Common myeloid progenitor, CD34-positive (primary cell): ENCODE data around the gene CARD9.

Experiments
- CTCF ChIA-PET: fragments of 350-600 bp; sonication (Branson Sonifier 250); formaldehyde crosslinking; loops from one replicate; lab custom pipeline; 2021; ENCODE audit warnings: antibody characterized with exemption; lab: Charles Lee
- POLR2A ChIA-PET: fragments of 350-600 bp; sonication (Branson Sonifier 250); formaldehyde crosslinking; loops from one replicate; lab custom pipeline; 2021; ENCODE audit warnings: antibody characterized with exemption; lab: Charles Lee
- DNase-seq, 3 donors: peaks; one replicate each; pipeline versions ENCODE4 v3.0.0 to v3.0.0-alpha.2; 2013
- H3K27ac ChIP-seq, 2 experiments: 1 replicate in 1 of 2; 2 replicates in 1 of 2; pipeline ENCODE4 v1.7.0; 2013; ENCODE audit warnings: inconsistent platforms in 2 of 2, low read length in 2 of 2, mild to moderate bottlenecking in 2 of 2, low read depth in 1 of 2, moderate library complexity in 1 of 2; ENCODE audit not compliant: severe bottlenecking in 2 of 2, insufficient read depth in 1 of 2, poor library complexity in 1 of 2
- H3K27me3 ChIP-seq, 5 experiments: replicated peaks in 2 of 5; 1 replicate in 3 of 5; 2 replicates in 2 of 5; pipeline versions ENCODE4 v1.6.1 to v1.7.0; 2013; ENCODE audit warnings: low read length in 4 of 5, mild to moderate bottlenecking in 2 of 5, moderate library complexity in 2 of 5, inconsistent platforms in 1 of 5; ENCODE audit not compliant: insufficient read depth in 5 of 5, control insufficient read depth in 4 of 5
- H3K36me3 ChIP-seq, 4 experiments: 1 replicate in 2 of 4; 2 replicates in 2 of 4; pipeline versions ENCODE4 v1.6.1 to v1.7.0; 2013; ENCODE audit warnings: low read length in 3 of 4, control low read depth in 1 of 4, mild to moderate bottlenecking in 1 of 4; ENCODE audit not compliant: control insufficient read depth in 4 of 4, insufficient read depth in 4 of 4
- H3K4me1 ChIP-seq, 4 experiments: 1 replicate in 3 of 4; 2 replicates in 1 of 4; pipeline versions ENCODE4 v1.6.1 to v1.7.1; 2013; ENCODE audit warnings: low read length in 3 of 4, mild to moderate bottlenecking in 3 of 4, control low read depth in 1 of 4, inconsistent platforms in 1 of 4, moderate library complexity in 1 of 4; ENCODE audit not compliant: control insufficient read depth in 4 of 4, insufficient read depth in 4 of 4; ENCODE audit errors: control extremely low read depth in 1 of 4
- H3K4me3 ChIP-seq, 7 experiments: 1 replicate in 4 of 7; 2 replicates in 3 of 7; pipeline versions ENCODE4 v1.5.1 to v1.7.0; 2013; ENCODE audit warnings: mild to moderate bottlenecking in 7 of 7, low read length in 6 of 7, moderate library complexity in 6 of 7, inconsistent platforms in 2 of 7, low read depth in 2 of 7, control low read depth in 1 of 7; ENCODE audit not compliant: insufficient read depth in 4 of 7, control insufficient read depth in 1 of 7; ENCODE audit errors: extremely low read depth in 1 of 7
- H3K9me3 ChIP-seq, 5 experiments: 1 replicate in 4 of 5; 2 replicates in 1 of 5; pipeline versions ENCODE4 v1.6.1 to v1.7.1; 2013; ENCODE audit warnings: low read length in 4 of 5, mild to moderate bottlenecking in 2 of 5, inconsistent platforms in 1 of 5, low read depth in 1 of 5, moderate library complexity in 1 of 5; ENCODE audit not compliant: control insufficient read depth in 4 of 5, insufficient read depth in 2 of 5; ENCODE audit errors: control extremely low read depth in 1 of 5
- WGBS: methylation state at CpG from one replicate; pipeline ENCODE4 v1.1.5; 2013; ENCODE audit not compliant: insufficient coverage; 5-methylcytosine and 5-hydroxymethylcytosine counted together

CARD9 gene

DNA sequence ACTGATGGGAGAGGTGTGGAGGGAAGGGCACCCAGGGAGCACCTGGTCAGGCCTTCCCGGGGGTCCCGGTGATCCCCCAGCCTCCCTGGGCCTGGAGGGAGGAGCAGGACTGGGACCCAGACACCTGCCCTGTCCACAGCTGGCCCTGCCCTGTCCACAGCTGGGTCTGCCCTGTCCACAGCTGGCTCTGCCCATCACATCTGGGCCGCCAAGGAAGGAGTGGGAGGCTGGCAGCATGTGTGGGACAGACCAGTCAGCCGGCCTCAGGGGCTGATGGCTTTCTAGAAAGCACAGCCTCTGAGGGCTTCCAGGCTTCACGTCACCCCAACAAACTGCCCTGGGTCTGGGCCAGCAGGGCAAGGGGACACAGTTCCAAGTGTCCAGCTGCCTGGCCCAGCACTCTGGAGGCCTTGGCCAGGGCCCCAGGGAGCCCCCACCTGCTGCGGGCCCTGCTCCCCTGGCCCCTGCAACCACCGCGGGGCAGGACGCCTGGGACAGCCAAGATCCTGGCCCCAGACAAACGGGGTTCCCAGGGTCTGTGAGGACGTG is 22.1 kb downstream of the CARD9 start:
- no peak overlapping the region for H3K4me3 ChIP-seq
- no peak overlapping the region for H3K27ac ChIP-seq
- CTCF ChIA-PET = no interaction called here
- no peaks in the 10 kb centered on the region for H3K27me3 ChIP-seq
- no peak for DNase-seq
- no peaks in the 10 kb centered on the region for H3K9me3 ChIP-seq
- no peaks in the 10 kb centered on the region for H3K4me1 ChIP-seq
- 92% methylated on average over 8 of the region's 11 CpGs for WGBS
- POLR2A ChIA-PET = no interaction called here
- peaks cover 10 to 52% (median 17%) of the 10 kb centered on the region in 4 experiments for H3K36me3 ChIP-seq

DNA sequence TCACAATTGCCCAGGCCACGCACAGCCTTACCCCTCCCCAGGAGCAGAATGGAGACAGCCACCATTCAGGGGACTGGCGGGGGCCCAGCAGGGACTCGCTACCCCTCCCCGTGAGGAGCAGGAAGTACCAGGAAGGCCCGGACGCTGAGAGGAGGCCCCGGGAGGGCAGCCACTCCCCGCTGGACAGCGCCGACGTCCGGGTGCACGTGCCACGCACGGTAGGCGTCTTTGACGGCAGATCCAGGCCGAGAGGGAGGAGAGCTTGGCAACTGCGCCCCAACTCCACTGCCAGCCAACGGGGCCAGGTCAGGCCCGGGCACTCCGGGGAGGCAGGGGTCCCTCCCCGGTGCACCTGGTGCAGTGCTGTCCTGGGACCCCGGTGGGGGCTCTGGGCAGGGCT is 23.9 kb downstream of the CARD9 start:
- 94% methylated on average over 24 of the region's 24 CpGs for WGBS
- ChIA-PET POLR2A (no interaction called here), CTCF (no interaction called here)
- no peak for DNase-seq
- H3K36me3 ChIP-seq = peaks cover 4 to 45% (median 17%) of the 10 kb centered on the region in 4 experiments
- no peaks in the 10 kb centered on the region for H3K4me1 ChIP-seq
- H3K27me3 ChIP-seq = no peaks in the 10 kb centered on the region
- H3K27ac ChIP-seq = no peak overlapping the region
- H3K9me3 ChIP-seq = no peaks in the 10 kb centered on the region
- H3K4me3 ChIP-seq = no peak overlapping the region

GRCh38 chr9:136348691-136349090 is 24.8 kb downstream of the CARD9 start:
- H3K4me3 ChIP-seq = no peak overlapping the region
- no peak for DNase-seq
- H3K36me3 ChIP-seq = peaks cover 4 to 44% (median 20%) of the 10 kb centered on the region in 4 experiments
- ChIA-PET CTCF (no interaction called here), POLR2A (no interaction called here)
- H3K27ac ChIP-seq = no peak overlapping the region
- WGBS = 94% methylated on average over 13 of the region's 14 CpGs
- no peaks in the 10 kb centered on the region for H3K9me3 ChIP-seq
- no peaks in the 10 kb centered on the region for H3K4me1 ChIP-seq
- no peaks in the 10 kb centered on the region for H3K27me3 ChIP-seq

DNA sequence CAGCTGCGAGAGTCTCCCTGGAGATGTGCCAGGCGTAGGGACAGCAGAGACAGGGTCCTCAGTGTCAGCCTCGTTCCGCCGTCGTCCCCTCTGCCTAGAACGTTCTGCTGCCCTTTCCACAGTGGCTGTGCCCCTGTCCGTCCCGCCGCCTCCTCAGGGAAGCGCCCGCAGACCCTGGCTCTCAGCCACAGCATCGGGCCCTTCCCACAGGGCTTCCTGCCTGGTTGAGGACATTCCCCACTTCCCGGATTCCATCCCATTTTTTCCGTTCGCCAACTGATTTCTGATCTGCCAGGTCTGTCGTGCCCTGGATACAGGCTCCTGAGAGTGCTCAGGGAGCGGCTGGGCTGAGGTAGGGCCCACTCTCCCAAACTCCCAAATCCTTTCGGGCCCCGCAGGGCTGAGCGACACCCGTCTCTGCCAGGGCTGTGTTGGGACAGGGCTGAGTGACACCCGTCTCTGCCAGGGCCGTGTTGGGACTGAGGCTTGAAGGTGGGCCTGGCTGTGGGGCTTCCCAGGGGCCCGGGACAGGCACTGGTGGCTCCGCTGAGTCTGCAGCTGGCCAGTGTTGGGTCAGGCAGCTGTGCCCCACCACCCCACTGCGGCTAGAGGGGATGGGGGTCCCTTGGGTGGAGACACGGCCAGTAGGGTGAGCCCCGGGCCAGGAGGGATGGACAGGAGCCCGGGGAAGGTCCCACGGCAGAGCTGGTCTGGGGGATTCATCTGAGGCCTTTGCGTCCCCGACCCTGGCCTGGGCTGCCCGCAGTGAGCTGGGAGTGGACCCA is 25.8 kb downstream of the CARD9 start:
- H3K4me1 ChIP-seq = peaks cover 0 to 6% (median 4%) of the 10 kb centered on the region in 4 experiments
- DNase-seq = no peak
- 94% methylated on average over 32 of the region's 34 CpGs for WGBS
- H3K27ac ChIP-seq = no peak overlapping the region
- H3K4me3 ChIP-seq = no peak overlapping the region
- no peaks in the 10 kb centered on the region for H3K9me3 ChIP-seq
- CTCF ChIA-PET = interaction anchor here (1.2 kb wide), 1 partner anchor 40 kb away, joined by 3 read pairs; no protein-coding TSS in a partner anchor
- H3K36me3 ChIP-seq = peaks cover 6 to 46% (median 20%) of the 10 kb centered on the region in 4 experiments
- POLR2A ChIA-PET = no interaction called here
- no peaks in the 10 kb centered on the region for H3K27me3 ChIP-seq

DNA sequence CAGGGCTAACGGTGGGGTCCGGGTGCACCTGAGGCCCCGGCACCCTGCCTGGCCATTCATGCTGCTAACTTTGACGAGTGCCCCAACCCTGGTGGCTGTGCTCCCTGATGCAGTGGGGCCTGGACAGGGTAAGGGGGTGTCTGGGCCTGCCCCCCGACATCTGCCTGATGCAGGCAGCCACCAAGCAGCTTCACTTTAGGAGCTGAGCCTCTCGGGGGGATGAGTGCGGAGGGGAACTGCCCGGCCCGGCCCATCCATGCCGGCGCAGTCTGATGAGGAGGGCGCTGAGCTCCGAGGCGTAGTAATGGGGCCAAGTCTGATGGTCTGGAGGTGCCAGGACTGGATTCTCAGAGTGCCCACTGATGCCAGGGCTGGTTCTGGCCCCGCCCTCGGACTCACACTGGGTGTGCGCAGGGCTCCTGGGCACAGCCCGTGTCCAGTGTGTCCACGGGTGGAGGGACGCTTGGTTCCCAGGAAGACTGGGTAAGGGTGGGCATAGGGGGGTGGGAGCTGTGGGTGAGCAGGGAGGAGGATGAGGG is 26.5 kb downstream of the CARD9 start:
- no peak overlapping the region for H3K27ac ChIP-seq
- no peak for DNase-seq

DNA sequence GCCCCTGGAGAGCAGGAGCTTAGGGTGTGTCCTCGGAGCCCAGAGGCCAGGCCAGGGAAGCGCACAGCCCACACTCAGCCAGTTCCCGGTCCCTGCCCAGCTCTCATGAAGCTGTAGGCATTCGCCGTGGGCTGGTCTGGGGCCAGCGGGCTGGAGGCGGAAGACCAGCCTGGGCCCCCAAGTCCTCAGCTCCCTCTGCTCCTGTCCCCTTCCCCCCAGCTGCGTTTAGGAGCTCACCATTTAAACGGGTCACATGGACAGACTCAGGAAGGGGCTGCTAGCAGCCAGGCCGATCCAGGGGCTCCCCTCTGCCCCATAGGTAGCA is 27.4 kb downstream of the CARD9 start:
- no peak overlapping the region for H3K27ac ChIP-seq
- POLR2A ChIA-PET = interaction anchor here (1.1 to 1.6 kb wide), 2 partner anchors 13 to 17 kb away, joined by 6 to 9 read pairs; partner anchors contain the start of gene DNLZ
- DNase-seq = no peak
- peaks cover 0 to 12% (median 8%) of the 10 kb centered on the region in 4 experiments for H3K4me1 ChIP-seq
- no peaks in the 10 kb centered on the region for H3K27me3 ChIP-seq
- H3K36me3 ChIP-seq = peaks cover 6 to 42% (median 24%) of the 10 kb centered on the region in 4 experiments
- no peaks in the 10 kb centered on the region for H3K9me3 ChIP-seq
- 91% methylated on average over 10 of the region's 10 CpGs for WGBS
- H3K4me3 ChIP-seq = no peak overlapping the region
- CTCF ChIA-PET = interaction anchor here (0.7 to 2.9 kb wide), 3 partner anchors 19 to 189 kb away, joined by 3 to 12 read pairs (median 3); partner anchors contain the start of gene GPSM1

More for the DNA sequence above, 26.5 kb downstream of the CARD9 start:
- peaks cover 0 to 11% (median 7%) of the 10 kb centered on the region in 4 experiments for H3K4me1 ChIP-seq
- 96% methylated on average over 18 of the region's 20 CpGs for WGBS
- H3K27me3 ChIP-seq = no peaks in the 10 kb centered on the region
- CTCF ChIA-PET = interaction anchor here (1.2 kb wide), 1 partner anchor 40 kb away, joined by 3 read pairs; no protein-coding TSS in a partner anchor
- H3K9me3 ChIP-seq = no peaks in the 10 kb centered on the region
- H3K36me3 ChIP-seq = peaks cover 6 to 43% (median 21%) of the 10 kb centered on the region in 4 experiments
- no peak overlapping the region for H3K4me3 ChIP-seq
- POLR2A ChIA-PET = no interaction called here
